H4 (cell line): ENCODE results near the gene DIS3L. TPM values are rescaled to one million over a fixed set of nuclear protein-coding genes. Genes with fewer than 3 reads are reported as not detected.
"Not testable (repeated sequence)": the region's sequence is repeated elsewhere in the genome, so short reads cannot be mapped to it uniquely, and the experiment has no call there.

Experiments
- DNase-seq: peaks from one replicate; pipeline ENCODE4 v3.0.0-alpha.2; 2015; ENCODE audit warnings: low spot score
- total RNA-seq: library from RNA; depleted of rRNA; stranded (reverse); fragments of >200 nt; shearing (Covaris generic); gene quantifications from 2 replicates; pipeline ENCODE4 v1.2.3, GENCODE V29; 2014; rRNA removed

The DIS3L gene
- total RNA-seq = 21.1 and 21.3 TPM in 2 replicates

- no peak for DNase-seq
These were observed at the start of gene DIS3L for GRCh38 chr15:66293419-66294156. Gene DIS3L (plus strand): TSS chr15:66293568. CDS start chr15:66293597, 29 bp downstream.

GRCh38 chr15:66245832-66246231 lies 47.5 kb upstream of the DIS3L start:
- not testable (repeated sequence) for DNase-seq

- no peak for DNase-seq
These were observed 46.4 kb upstream of the DIS3L start for GRCh38 chr15:66246937-66247336.

- no peak for DNase-seq
These were observed 43.7 kb upstream of the DIS3L start for GRCh38 chr15:66249605-66250174.

GRCh38 chr15:66251065-66251789 lies 42.1 kb upstream of the DIS3L start:
- DNase-seq = no peak

- DNase-seq = peak; percentile 25
These were observed 41.3 kb upstream of the DIS3L start for GRCh38 chr15:66251790-66252684.

GRCh38 chr15:66252685-66253417 lies 40.5 kb upstream of the DIS3L start:
- no peak for DNase-seq

GRCh38 chr15:66253418-66254088 lies 39.8 kb upstream of the DIS3L start, which contains the start of gene MEGF11:
Gene MEGF11 (minus strand): TSS chr15:66253750. CDS start chr15:66128403, 125,347 bp downstream.
- DNase-seq = no peak

- DNase-seq = no peak
These were observed 39.0 kb upstream of the DIS3L start for GRCh38 chr15:66254089-66254950.

- no peak for DNase-seq
These were observed 38.3 kb upstream of the DIS3L start for GRCh38 chr15:66254951-66255676.

- DNase-seq = no peak
These were observed 36.7 kb upstream of the DIS3L start for GRCh38 chr15:66256692-66257091.

GRCh38 chr15:66261056-66261455 lies 32.3 kb upstream of the DIS3L start:
- DNase-seq = no peak

- not testable (repeated sequence) for DNase-seq
These were observed 30.5 kb upstream of the DIS3L start for GRCh38 chr15:66262837-66263236.

GRCh38 chr15:66264859-66265513 lies 28.4 kb upstream of the DIS3L start:
- DNase-seq = no peak

- DNase-seq = peak; percentile 80
These were observed 23.9 kb upstream of the DIS3L start for GRCh38 chr15:66269326-66270090.

GRCh38 chr15:66270932-66271331 lies 22.4 kb upstream of the DIS3L start:
- no peak for DNase-seq

GRCh38 chr15:66275352-66275751 lies 18.0 kb upstream of the DIS3L start:
- no peak for DNase-seq
